WTC11 (cell line): ENCODE data around the gene PLXNA2. TPM values are rescaled to one million over a fixed set of nuclear protein-coding genes. Genes with fewer than 3 reads are reported as not detected.

Experiments used
- ATAC-seq: fragments of 200-7000 bp; cut with Tn5 transposase; 2 replicates; pipeline ENCODE4 v1.10.0; 2021; ENCODE audit warnings: mild to moderate bottlenecking, moderate library complexity
- CTCF ChIA-PET: fragments of 300-600 bp; sonication (Branson Sonifier 250); formaldehyde crosslinking; loops from one replicate; lab custom pipeline; 2021; ENCODE audit warnings: antibody characterized with exemption; lab: Charles Lee
- POLR2A ChIA-PET: fragments of 350-600 bp; sonication (Branson Sonifier 250); formaldehyde crosslinking; loops from one replicate; lab custom pipeline; 2021; ENCODE audit warnings: antibody characterized with exemption; lab: Charles Lee
- DNase-seq: peaks from one replicate; pipeline ENCODE4 v3.0.0; 2021; ENCODE audit warnings: low spot score
- H3K27ac Mint-ChIP-seq: 2 replicates; pipeline ENCODE4 v1.8.0; 2021; ENCODE audit warnings: mixed read lengths
- H3K27me3 Mint-ChIP-seq: 2 replicates; pipeline ENCODE4 v1.8.0; 2021; ENCODE audit warnings: low read depth, mild to moderate bottlenecking, moderate library complexity, mixed read lengths
- H3K36me3 Mint-ChIP-seq: 2 replicates; pipeline ENCODE4 v1.8.0; 2021; ENCODE audit warnings: mixed read lengths
- H3K4me1 Mint-ChIP-seq: 2 replicates; pipeline ENCODE4 v1.8.0; 2022; ENCODE audit warnings: mixed read lengths
- H3K4me3 Mint-ChIP-seq: 2 replicates; pipeline ENCODE4 v1.8.0; 2021; ENCODE audit warnings: mild to moderate bottlenecking, moderate library complexity, mixed read lengths
- H3K9me3 Mint-ChIP-seq: 2 replicates; pipeline ENCODE4 v1.8.0; 2021; ENCODE audit warnings: mixed read lengths
- AR ChIP-seq: fragments of 250-450 bp; sonication (Bioruptor Pico); IDR thresholded peaks from 2 replicates; pipeline ENCODE4 v1.9.0; 2021; ENCODE audit warnings: mild to moderate bottlenecking
- ATF3 ChIP-seq: sonication (generic); formaldehyde crosslinking; conservative IDR thresholded peaks from 2 replicates; pipeline ENCODE4 v1.8.1; 2022; ENCODE audit warnings: mild to moderate bottlenecking, missing genetic modification reagents
- E2F1 ChIP-seq: sonication (generic); formaldehyde crosslinking; IDR thresholded peaks from 2 replicates; pipeline ENCODE4 v1.8.0; 2022; ENCODE audit warnings: mild to moderate bottlenecking, missing genetic modification reagents
- E2F4 ChIP-seq: sonication (generic); formaldehyde crosslinking; IDR thresholded peaks from 2 replicates; pipeline ENCODE4 v1.8.1; 2022; ENCODE audit warnings: low read depth, mild to moderate bottlenecking, moderate library complexity, missing genetic modification reagents, borderline replicate concordance
- E2F5 ChIP-seq: sonication (generic); formaldehyde crosslinking; IDR thresholded peaks from 2 replicates; pipeline ENCODE4 v1.8.1; 2022; ENCODE audit warnings: mild to moderate bottlenecking, moderate library complexity, missing genetic modification reagents
- ELF4 ChIP-seq: sonication (generic); formaldehyde crosslinking; IDR thresholded peaks from 2 replicates; pipeline ENCODE4 v1.8.1; 2022; ENCODE audit warnings: low read depth, mild to moderate bottlenecking, moderate library complexity, missing genetic modification reagents
- ETV6 ChIP-seq: sonication (generic); formaldehyde crosslinking; IDR thresholded peaks from 2 replicates; pipeline ENCODE4 v1.8.1; 2022; ENCODE audit warnings: mild to moderate bottlenecking, missing genetic modification reagents
- FOXK1 ChIP-seq: sonication (generic); formaldehyde crosslinking; IDR thresholded peaks from 2 replicates; pipeline ENCODE4 v1.8.0; 2022; ENCODE audit warnings: mild to moderate bottlenecking, moderate library complexity, missing genetic modification reagents
- GRHL2 ChIP-seq: fragments of 250-450 bp; sonication (Bioruptor Pico); IDR thresholded peaks from 2 replicates; pipeline ENCODE4 v1.8.0; 2022; ENCODE audit warnings: mild to moderate bottlenecking, moderate library complexity; ENCODE audit not compliant: insufficient replicate concordance, severe bottlenecking
- JAZF1 ChIP-seq: fragments of 250-450 bp; sonication (Bioruptor Pico); IDR thresholded peaks from 2 replicates; pipeline ENCODE4 v1.9.0; 2021; ENCODE audit warnings: moderate library complexity, mild to moderate bottlenecking, inconsistent platforms
- KAT7 ChIP-seq: sonication (generic); formaldehyde crosslinking; IDR thresholded peaks from 2 replicates; pipeline ENCODE4 v1.8.1; 2023; ENCODE audit warnings: missing genetic modification reagents, mild to moderate bottlenecking, borderline replicate concordance
- NFATC4 ChIP-seq: fragments of 250-450 bp; sonication (Bioruptor Pico); IDR thresholded peaks from 2 replicates; pipeline ENCODE4 v1.9.0; 2021; ENCODE audit warnings: mild to moderate bottlenecking
- PREB ChIP-seq: sonication (generic); formaldehyde crosslinking; IDR thresholded peaks from 2 replicates; pipeline ENCODE4 v1.8.1; 2022; ENCODE audit warnings: mild to moderate bottlenecking, missing genetic modification reagents, moderate library complexity, borderline replicate concordance
- SMAD3 ChIP-seq: sonication (generic); formaldehyde crosslinking; IDR thresholded peaks from 2 replicates; pipeline ENCODE4 v1.8.0; 2022; ENCODE audit warnings: missing genetic modification reagents, mild to moderate bottlenecking, borderline replicate concordance
- TCF7 ChIP-seq: sonication (generic); formaldehyde crosslinking; IDR thresholded peaks from 2 replicates; pipeline ENCODE4 v1.8.0; 2022; ENCODE audit warnings: mild to moderate bottlenecking, low read depth, missing genetic modification reagents, moderate library complexity
- ZNF138 ChIP-seq: sonication (generic); formaldehyde crosslinking; conservative IDR thresholded peaks from 2 replicates; pipeline ENCODE4 v1.8.1; 2022; ENCODE audit warnings: mild to moderate bottlenecking, moderate library complexity, missing genetic modification reagents
- ZNF219 ChIP-seq: sonication (generic); formaldehyde crosslinking; IDR thresholded peaks from 2 replicates; pipeline ENCODE4 v1.8.0; 2023; ENCODE audit warnings: missing genetic modification reagents, mild to moderate bottlenecking, borderline replicate concordance
- ZNF232 ChIP-seq: sonication (generic); formaldehyde crosslinking; IDR thresholded peaks from 2 replicates; pipeline ENCODE4 v1.8.0; 2022; ENCODE audit warnings: mild to moderate bottlenecking, missing genetic modification reagents
- ZNF263 ChIP-seq: sonication (generic); formaldehyde crosslinking; IDR thresholded peaks from 2 replicates; pipeline ENCODE4 v1.8.1; 2022; ENCODE audit warnings: low read depth, mild to moderate bottlenecking, moderate library complexity, missing genetic modification reagents
- ZNF396 ChIP-seq: fragments of 250-450 bp; sonication (Bioruptor Pico); IDR thresholded peaks from 2 replicates; pipeline ENCODE4 v1.8.0; 2021; ENCODE audit warnings: mild to moderate bottlenecking, moderate library complexity, borderline replicate concordance
- ZNF423 ChIP-seq: fragments of 250-450 bp; sonication (Bioruptor Pico); IDR thresholded peaks from 2 replicates; pipeline ENCODE4 v2.1.2; 2022; ENCODE audit warnings: mild to moderate bottlenecking, moderate library complexity
- total RNA-seq: library from RNA; stranded (reverse); gene quantifications from 3 replicates; pipeline ENCODE4 v1.2.3, GENCODE V29; 2021

Gene PLXNA2
- total RNA-seq, 1 experiment from 2014 or later, result 4.2 TPM

- no peak for ATAC-seq
These were observed 183.1 kb downstream of the PLXNA2 start for GRCh38 chr1:208061118-208061517.

GRCh38 chr1:208060215-208060869 is 183.8 kb downstream of the PLXNA2 start:
- CTCF ChIA-PET, result no interaction called here
- ATAC-seq (no peak), DNase-seq (no peak)
- TF ChIP-seq ZNF396 (CRISPR knock-in tag) (no peak), FOXK1 (no peak)
- Mint-ChIP-seq H3K27ac (no peak overlapping the region), H3K9me3 (no peaks in the 10 kb centered on the region), H3K4me3 (no peak overlapping the region), H3K36me3 (no peaks in the 10 kb centered on the region), H3K4me1 (peaks cover 11% of the 10 kb centered on the region), H3K27me3 (no peaks in the 10 kb centered on the region)
- POLR2A ChIA-PET, result interaction anchor here (0.5 kb wide), 1 partner anchor 28 kb away, joined by 5 read pairs; no protein-coding TSS in a partner anchor

More at GRCh38 chr1:208061118-208061517, 183.1 kb downstream of the PLXNA2 start:
- TF ChIP-seq NFATC4 (CRISPR knock-in tag) (no peak), ATF3 (CRISPR knock-in tag) (no peak), JAZF1 (CRISPR knock-in tag) (no peak), E2F5 (CRISPR knock-in tag) (no peak), ZNF263 (no peak), SMAD3 (CRISPR knock-in tag) (no peak), E2F1 (no peak), KAT7 (no peak), ZNF423 (CRISPR knock-in tag) (no peak)
- TF ChIP-seq, all 79 proteins: peak for 0
- no peaks in the 10 kb centered on the region for H3K9me3 Mint-ChIP-seq
- no peak overlapping the region for H3K4me3 Mint-ChIP-seq
- H3K27me3 Mint-ChIP-seq, result no peaks in the 10 kb centered on the region
- no peak for DNase-seq
- H3K4me1 Mint-ChIP-seq, result peaks cover 11% of the 10 kb centered on the region
- ChIA-PET POLR2A (no interaction called here), CTCF (no interaction called here)
- H3K36me3 Mint-ChIP-seq, result no peaks in the 10 kb centered on the region
- H3K27ac Mint-ChIP-seq, result no peak overlapping the region

GRCh38 chr1:208059409-208060001 is 184.7 kb downstream of the PLXNA2 start:
- CTCF ChIA-PET, result interaction anchor here (0.7 kb wide), 1 partner anchor 96 kb away, joined by 3 read pairs; no protein-coding TSS in a partner anchor
- TF ChIP-seq ETV6 (CRISPR knock-in tag) (no peak), E2F4 (CRISPR knock-in tag) (no peak), ELF4 (CRISPR knock-in tag) (no peak), AR (no peak), ZNF138 (CRISPR knock-in tag) (no peak), PREB (CRISPR knock-in tag) (no peak), ATF3 (CRISPR knock-in tag) (no peak), ZNF232 (no peak), TCF7 (no peak), ZNF219 (CRISPR knock-in tag) (no peak), GRHL2 (CRISPR knock-in tag) (no peak)

More at GRCh38 chr1:208059409-208060001, 184.7 kb downstream of the PLXNA2 start:
- Mint-ChIP-seq H3K36me3 (no peaks in the 10 kb centered on the region), H3K9me3 (no peaks in the 10 kb centered on the region), H3K4me1 (peaks cover 13% of the 10 kb centered on the region), H3K27me3 (no peaks in the 10 kb centered on the region), H3K4me3 (no peak overlapping the region), H3K27ac (no peak overlapping the region)
- DNase-seq, result no peak
- POLR2A ChIA-PET, result no interaction called here
- no peak for ATAC-seq
